Dedifferentiated amniotic fluid mesenchymal stem cell (primary cell): ENCODE data around the gene SPATA9.
A peak's percentile ranks its signal among the peaks of the same experiment; 100 is the strongest.

Experiments
- DNase-seq: peaks from one replicate; pipeline ENCODE4 v3.0.0-alpha.2; 2016; ENCODE audit errors: extremely low spot score

SPATA9 gene

GRCh38 chr5:95682891-95683290 lies at the start of gene SPATA9:
Gene SPATA9, minus strand, starts transcription at chr5:95682991. Its CDS starts 137 bp downstream, at chr5:95682854.
- no peak for DNase-seq

GRCh38 chr5:95731571-95732554 lies 49.1 kb upstream of the SPATA9 start:
- DNase-seq: no peak

- DNase-seq: peak; percentile 88
Observed at GRCh38 chr5:95730730-95731570, 48.2 kb upstream of the SPATA9 start, which contains the start of gene RHOBTB3. Gene RHOBTB3, plus strand, starts transcription at chr5:95731336. Its CDS starts 347 bp downstream, at chr5:95731683.

- DNase-seq: no peak
Observed at GRCh38 chr5:95730011-95730700, 47.4 kb upstream of the SPATA9 start.

GRCh38 chr5:95729115-95730010 lies 46.6 kb upstream of the SPATA9 start:
- DNase-seq: no peak

- DNase-seq: no peak
Observed at GRCh38 chr5:95728494-95729114, 45.8 kb upstream of the SPATA9 start.

GRCh38 chr5:95727764-95728191 lies 45.0 kb upstream of the SPATA9 start:
- no peak for DNase-seq

GRCh38 chr5:95726811-95727763 lies 44.3 kb upstream of the SPATA9 start:
- DNase-seq: no peak

- peak; percentile 86 for DNase-seq
Observed at GRCh38 chr5:95725937-95726810, 43.4 kb upstream of the SPATA9 start.

- DNase-seq: no peak
Observed at GRCh38 chr5:95725071-95725820, 42.5 kb upstream of the SPATA9 start.

- no peak for DNase-seq
Observed at GRCh38 chr5:95723632-95724369, 41.0 kb upstream of the SPATA9 start.

- DNase-seq: no peak
Observed at GRCh38 chr5:95721582-95722295, 38.9 kb upstream of the SPATA9 start.

GRCh38 chr5:95720094-95720786 lies 37.4 kb upstream of the SPATA9 start:
- no peak for DNase-seq

GRCh38 chr5:95718738-95719137 lies 35.9 kb upstream of the SPATA9 start:
- DNase-seq: no peak

- no peak for DNase-seq
Observed at GRCh38 chr5:95718203-95718602, 35.4 kb upstream of the SPATA9 start.
